RWPE2 (cell line): ENCODE results near the gene RPS6KC1.

ENCODE experiments used
- ATAC-seq: fragments of 200-7000 bp; cut with Tn5 transposase; 3 replicates; pipeline ENCODE4 v1.9.1; 2021; ENCODE audit warnings: low read depth
- DNase-seq: peaks from one replicate; pipeline ENCODE4 v3.0.0-alpha.2; 2020; ENCODE audit warnings: low spot score
- H3K27ac ChIP-seq: fragments of 450-650 bp; 2 replicates; pipeline ENCODE4 v1.5.1; 2017; ENCODE audit warnings: mild to moderate bottlenecking; ENCODE audit not compliant: poor library complexity, severe bottlenecking
- H3K27me3 ChIP-seq: fragments of 250-450 bp; sonication (Bioruptor Pico); 2 replicates; pipeline ENCODE4 v1.5.1; 2021; ENCODE audit warnings: mild to moderate bottlenecking, moderate library complexity; ENCODE audit not compliant: insufficient read depth, poor library complexity, severe bottlenecking
- H3K36me3 ChIP-seq: fragments of 250-450 bp; sonication (Bioruptor Pico); 2 replicates; pipeline ENCODE4 v1.5.1; 2020; ENCODE audit warnings: low read depth, mild to moderate bottlenecking, moderate library complexity
- H3K4me1 ChIP-seq: fragments of 250-450 bp; sonication (Bioruptor Pico); 2 replicates; pipeline ENCODE4 v1.5.1; 2021; ENCODE audit warnings: mild to moderate bottlenecking, moderate library complexity; ENCODE audit not compliant: insufficient read depth, poor library complexity, severe bottlenecking
- H3K4me3 ChIP-seq: fragments of 250-450 bp; sonication (Bioruptor Pico); 2 replicates; pipeline ENCODE4 v1.5.1; 2021; ENCODE audit warnings: mild to moderate bottlenecking, moderate library complexity; ENCODE audit not compliant: severe bottlenecking
- H3K9me3 ChIP-seq: fragments of 250-450 bp; sonication (Bioruptor Pico); 2 replicates; pipeline ENCODE4 v1.5.1; 2021; ENCODE audit warnings: mild to moderate bottlenecking, moderate library complexity; ENCODE audit not compliant: severe bottlenecking
- CTCF ChIP-seq: fragments of 450-650 bp; IDR thresholded peaks from one replicate; pipeline ENCODE4 v1.5.1; 2017; ENCODE audit warnings: mild to moderate bottlenecking, moderate library complexity; ENCODE audit not compliant: poor library complexity, severe bottlenecking

The RPS6KC1 gene

GRCh38 chr1:213123536-213123935, 72.5 kb downstream of the RPS6KC1 start:
- ATAC-seq (peak; percentile 84), DNase-seq (no peak)
- Histone ChIP-seq H3K27ac (no peak overlapping the region), H3K4me1 (peaks cover 8% of the 10 kb centered on the region), H3K27me3 (no peaks in the 10 kb centered on the region), H3K9me3 (no peaks in the 10 kb centered on the region), H3K4me3 (no peak overlapping the region), H3K36me3 (no peaks in the 10 kb centered on the region)
- TF ChIP-seq CTCF = no peak

- Histone ChIP-seq H3K27ac (no peak overlapping the region), H3K27me3 (no peaks in the 10 kb centered on the region), H3K36me3 (no peaks in the 10 kb centered on the region), H3K4me3 (no peak overlapping the region), H3K4me1 (peaks cover 8% of the 10 kb centered on the region), H3K9me3 (no peaks in the 10 kb centered on the region)
- TF ChIP-seq CTCF = no peak
- DNase-seq (no peak), ATAC-seq (no peak)
These were observed 73.5 kb downstream of the RPS6KC1 start for GRCh38 chr1:213124590-213124989.

GRCh38 chr1:213125643-213126042, 74.6 kb downstream of the RPS6KC1 start:
- no peaks in the 10 kb centered on the region for H3K36me3 ChIP-seq

GRCh38 chr1:213127074-213127473, 76.0 kb downstream of the RPS6KC1 start:
- DNase-seq (no peak), ATAC-seq (no peak)
- H3K4me3 ChIP-seq = no peak overlapping the region
- no peaks in the 10 kb centered on the region for H3K27me3 ChIP-seq
- H3K36me3 ChIP-seq = no peaks in the 10 kb centered on the region
- no peaks in the 10 kb centered on the region for H3K9me3 ChIP-seq
- TF ChIP-seq CTCF = no peak
- peaks cover 8% of the 10 kb centered on the region for H3K4me1 ChIP-seq
- H3K27ac ChIP-seq = no peak overlapping the region

More at GRCh38 chr1:213125643-213126042, 74.6 kb downstream of the RPS6KC1 start:
- peaks cover 8% of the 10 kb centered on the region for H3K4me1 ChIP-seq
- DNase-seq (no peak), ATAC-seq (no peak)
- H3K9me3 ChIP-seq = no peaks in the 10 kb centered on the region
- H3K27me3 ChIP-seq = no peaks in the 10 kb centered on the region
- H3K27ac ChIP-seq = no peak overlapping the region
- H3K4me3 ChIP-seq = no peak overlapping the region
- no peak for TF ChIP-seq CTCF

- H3K4me3 ChIP-seq = no peak overlapping the region
- H3K4me1 ChIP-seq = no peaks in the 10 kb centered on the region
- H3K36me3 ChIP-seq = no peaks in the 10 kb centered on the region
- no peak for ATAC-seq
- no peaks in the 10 kb centered on the region for H3K27me3 ChIP-seq
- no peaks in the 10 kb centered on the region for H3K9me3 ChIP-seq
- TF ChIP-seq CTCF = no peak
- H3K27ac ChIP-seq = no peak overlapping the region
- DNase-seq = no peak
These were observed 81.0 kb downstream of the RPS6KC1 start for GRCh38 chr1:213131851-213132655.
